Stimulated activated CD8-positive, alpha-beta memory T cell treated with anti-CD3 and anti-CD28 coated beads, Interleukin-15, amount 100 ng/mL, for 24 hours (primary cell): ENCODE data around the gene GSC.
"Not testable (repeated sequence)": the region's sequence is repeated elsewhere in the genome, so short reads cannot be mapped to it uniquely, and the experiment has no call there.

Experiments used
- DNase-seq: peaks from one replicate; pipeline ENCODE4 v3.0.0-alpha.2; 2020; ENCODE audit warnings: low read depth

The GSC gene

GRCh38 chr14:94746131-94746530 lies 23.8 kb downstream of the GSC start:
- no peak for DNase-seq

- DNase-seq = no peak
Measured at GRCh38 chr14:94738751-94739150, 31.2 kb downstream of the GSC start.

DNA sequence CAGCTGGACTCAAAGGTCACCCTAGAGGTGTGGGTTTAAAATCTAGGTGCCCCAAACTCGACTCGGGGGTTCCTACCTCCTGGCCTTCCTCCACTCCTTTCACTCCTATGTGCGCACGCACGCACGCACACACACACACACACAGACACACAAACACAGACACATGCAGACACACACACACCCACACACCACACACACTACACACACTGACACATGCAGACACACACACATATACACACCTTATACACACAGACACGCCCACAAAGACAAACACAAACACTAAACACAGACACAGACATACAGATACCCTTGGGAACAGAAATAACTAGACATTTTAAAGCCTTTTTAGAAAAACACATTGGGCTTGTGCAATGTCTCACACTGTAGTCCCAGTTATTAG lies 31.8 kb downstream of the GSC start:
- no peak for DNase-seq

GRCh38 chr14:94728950-94729349 lies 41.0 kb downstream of the GSC start:
- no peak for DNase-seq

DNA sequence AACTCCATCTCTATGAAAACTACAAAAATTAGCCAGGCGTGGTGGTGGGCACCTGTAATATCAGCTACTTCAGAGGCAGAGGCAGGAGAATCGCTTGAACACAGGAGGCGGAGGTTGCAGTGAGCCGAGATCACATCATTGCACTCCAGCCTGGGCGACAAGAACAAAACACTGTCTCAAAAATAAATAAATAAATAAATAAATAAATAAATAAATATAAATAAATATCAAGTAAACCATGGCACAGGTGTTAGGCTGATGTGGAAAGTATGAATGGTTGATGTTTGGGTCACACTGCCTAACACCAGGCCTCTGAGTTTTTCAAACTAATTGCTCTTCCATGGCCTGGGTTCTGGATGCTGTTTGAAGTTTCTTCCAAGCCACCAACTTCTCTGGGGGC lies 41.5 kb downstream of the GSC start:
- not testable (repeated sequence) for DNase-seq

DNA sequence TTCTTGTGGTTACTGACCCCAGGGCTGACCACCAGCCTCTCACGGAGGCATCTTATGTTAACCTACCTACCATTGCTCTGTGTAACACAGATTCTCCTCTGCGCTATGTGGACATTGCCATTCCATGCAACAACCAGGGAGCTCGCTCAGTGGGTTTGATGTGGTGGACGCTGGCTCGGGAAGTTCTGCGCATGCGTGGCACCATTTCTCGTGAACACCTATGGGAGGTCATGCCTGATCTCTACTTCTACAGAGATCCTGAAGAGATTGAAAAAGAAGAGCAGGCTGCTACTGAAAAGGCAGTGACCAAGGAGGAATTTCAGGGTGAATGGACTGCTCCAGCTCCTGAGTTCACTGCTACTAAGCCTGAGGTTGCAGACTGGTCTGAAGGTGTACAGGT lies 43.3 kb downstream of the GSC start:
- not testable (repeated sequence) for DNase-seq

- no peak for DNase-seq
Measured at GRCh38 chr14:94724993-94725392, 44.9 kb downstream of the GSC start.

- DNase-seq = no peak
Measured at GRCh38 chr14:94722397-94722796, 47.5 kb downstream of the GSC start.
